ENCODE results near the gene SRBD1.

Gene SRBD1

GRCh38 chr2:45403036-45403435 lies 208.0 kb downstream of the SRBD1 start:
- no peak overlapping the region for H3K4me3 ChIP-seq (ENCODE audit: low read depth in 1 of 2, low read length in 2 of 2)
- no peaks in the 10 kb centered on the region for H3K27me3 ChIP-seq (ENCODE audit: control insufficient read depth in 1 of 2, insufficient read depth in 2 of 2, low read length in 2 of 2)
- H3K4me1 ChIP-seq (ENCODE audit: insufficient read depth, low read length): no peaks in the 10 kb centered on the region
- H3K9ac ChIP-seq (ENCODE audit: low read length): no peak overlapping the region
- no peak overlapping the region for H3K27ac ChIP-seq (ENCODE audit: low read depth, low read length)
- no peaks in the 10 kb centered on the region for H3K9me3 ChIP-seq (ENCODE audit: low read length)
- no peaks in the 10 kb centered on the region for H3K36me3 ChIP-seq (ENCODE audit: insufficient read depth, low read length)

DNA sequence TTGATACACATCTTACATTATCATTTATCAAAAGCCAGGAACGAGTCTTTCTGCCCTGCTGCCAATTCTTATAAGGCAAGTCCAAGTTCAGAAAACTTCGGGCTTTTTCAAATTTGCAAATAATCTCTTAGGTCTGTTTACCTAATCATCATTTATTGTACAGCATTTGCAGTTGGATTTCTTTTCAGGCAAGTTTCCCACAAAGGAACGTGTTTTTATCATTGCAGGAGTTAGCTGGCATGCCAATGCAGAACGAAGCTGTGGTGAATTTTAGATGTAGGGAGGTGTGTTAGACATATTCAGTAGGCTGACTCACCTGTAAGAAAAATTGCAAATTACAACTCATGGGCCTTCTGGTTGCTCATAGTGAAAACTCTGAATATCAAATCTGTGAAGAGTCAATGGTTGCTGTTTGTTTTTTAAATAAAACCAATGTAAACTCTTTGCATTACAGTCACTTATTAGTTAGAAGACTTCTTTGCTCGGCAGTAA lies 209.6 kb downstream of the SRBD1 start:
- Histone ChIP-seq H3K27me3 (ENCODE audit: control insufficient read depth in 1 of 2, insufficient read depth in 2 of 2, low read length in 2 of 2) (no peaks in the 10 kb centered on the region), H3K4me3 (ENCODE audit: low read depth in 1 of 2, low read length in 2 of 2) (no peak overlapping the region), H3K36me3 (ENCODE audit: insufficient read depth, low read length) (no peaks in the 10 kb centered on the region), H3K27ac (ENCODE audit: low read depth, low read length) (no peak overlapping the region), H3K9me3 (ENCODE audit: low read length) (no peaks in the 10 kb centered on the region), H3K9ac (ENCODE audit: low read length) (no peak overlapping the region), H3K4me1 (ENCODE audit: insufficient read depth, low read length) (no peaks in the 10 kb centered on the region)

DNA sequence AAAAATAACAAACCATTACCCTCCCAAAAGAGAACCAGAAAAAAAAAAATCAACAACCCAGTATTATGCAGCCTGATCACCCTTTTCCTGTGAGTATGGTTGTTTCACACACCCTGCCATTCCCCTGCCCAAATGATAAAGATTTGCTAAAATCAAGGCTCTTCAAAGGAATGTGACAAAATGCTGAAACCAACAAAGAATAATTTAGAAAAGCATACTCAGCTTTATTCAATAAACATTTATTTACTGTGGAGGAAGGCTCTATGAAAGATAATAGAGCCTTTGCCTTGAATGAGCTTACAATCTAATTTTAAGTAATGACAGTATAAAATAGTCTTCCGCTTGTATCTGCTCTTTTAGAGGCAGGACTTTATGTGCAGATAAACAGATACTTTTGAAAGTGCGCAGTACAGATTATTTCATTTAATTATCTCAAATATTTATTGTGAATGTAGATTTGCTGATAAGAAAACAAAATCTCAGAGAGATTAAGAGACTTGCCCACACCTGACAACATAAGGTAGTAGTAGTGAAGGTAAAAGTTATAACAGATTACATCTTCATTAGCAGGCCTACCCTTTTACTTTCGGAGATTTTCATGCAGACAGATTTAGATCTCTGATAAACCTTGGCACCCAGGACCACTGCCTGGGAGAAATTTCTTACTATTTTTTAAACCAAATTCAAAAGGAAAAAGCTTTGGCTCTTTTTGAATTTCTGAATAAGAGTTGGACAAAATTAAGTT lies 211.9 kb downstream of the SRBD1 start:
- no peak overlapping the region for H3K27ac ChIP-seq (ENCODE audit: low read depth, low read length)
- H3K9ac ChIP-seq (ENCODE audit: low read length): no peak overlapping the region
- no peaks in the 10 kb centered on the region for H3K27me3 ChIP-seq (ENCODE audit: control insufficient read depth in 1 of 2, insufficient read depth in 2 of 2, low read length in 2 of 2)
- H3K4me1 ChIP-seq (ENCODE audit: insufficient read depth, low read length): no peaks in the 10 kb centered on the region
- no peak overlapping the region for H3K4me3 ChIP-seq (ENCODE audit: low read depth in 1 of 2, low read length in 2 of 2)
- no peaks in the 10 kb centered on the region for H3K9me3 ChIP-seq (ENCODE audit: low read length)
- H3K36me3 ChIP-seq (ENCODE audit: insufficient read depth, low read length): no peaks in the 10 kb centered on the region

DNA sequence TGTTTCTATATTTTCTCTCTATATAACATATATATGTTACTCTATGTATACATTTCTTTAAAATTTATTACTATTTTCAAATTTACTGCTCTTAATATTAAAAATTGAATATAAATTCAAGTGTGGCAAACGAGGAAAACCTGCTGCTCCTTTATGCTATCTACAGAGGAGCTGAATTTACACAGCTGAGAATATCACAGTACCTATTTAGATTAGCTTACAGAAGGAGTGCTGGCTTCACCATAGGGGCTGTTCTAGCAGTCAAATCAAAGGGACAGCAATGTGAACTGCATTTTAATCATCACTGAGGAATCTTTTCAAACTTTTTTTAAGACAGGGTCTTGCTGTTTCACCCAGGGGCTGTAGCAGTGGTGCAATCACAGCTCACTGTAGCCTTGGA lies 213.8 kb downstream of the SRBD1 start:
- Histone ChIP-seq H3K4me3 (ENCODE audit: low read depth in 1 of 2, low read length in 2 of 2) (no peak overlapping the region), H3K36me3 (ENCODE audit: insufficient read depth, low read length) (peaks cover 5% of the 10 kb centered on the region), H3K9me3 (ENCODE audit: low read length) (no peaks in the 10 kb centered on the region), H3K27ac (ENCODE audit: low read depth, low read length) (no peak overlapping the region), H3K27me3 (ENCODE audit: control insufficient read depth in 1 of 2, insufficient read depth in 2 of 2, low read length in 2 of 2) (no peaks in the 10 kb centered on the region), H3K9ac (ENCODE audit: low read length) (no peak overlapping the region), H3K4me1 (ENCODE audit: insufficient read depth, low read length) (no peaks in the 10 kb centered on the region)

GRCh38 chr2:45396671-45397070 lies 214.4 kb downstream of the SRBD1 start:
- Histone ChIP-seq H3K4me1 (ENCODE audit: insufficient read depth, low read length) (no peaks in the 10 kb centered on the region), H3K36me3 (ENCODE audit: insufficient read depth, low read length) (peaks cover 5% of the 10 kb centered on the region), H3K4me3 (ENCODE audit: low read depth in 1 of 2, low read length in 2 of 2) (no peak overlapping the region), H3K9ac (ENCODE audit: low read length) (no peak overlapping the region), H3K9me3 (ENCODE audit: low read length) (no peaks in the 10 kb centered on the region), H3K27me3 (ENCODE audit: control insufficient read depth in 1 of 2, insufficient read depth in 2 of 2, low read length in 2 of 2) (no peaks in the 10 kb centered on the region), H3K27ac (ENCODE audit: low read depth, low read length) (no peak overlapping the region)

DNA sequence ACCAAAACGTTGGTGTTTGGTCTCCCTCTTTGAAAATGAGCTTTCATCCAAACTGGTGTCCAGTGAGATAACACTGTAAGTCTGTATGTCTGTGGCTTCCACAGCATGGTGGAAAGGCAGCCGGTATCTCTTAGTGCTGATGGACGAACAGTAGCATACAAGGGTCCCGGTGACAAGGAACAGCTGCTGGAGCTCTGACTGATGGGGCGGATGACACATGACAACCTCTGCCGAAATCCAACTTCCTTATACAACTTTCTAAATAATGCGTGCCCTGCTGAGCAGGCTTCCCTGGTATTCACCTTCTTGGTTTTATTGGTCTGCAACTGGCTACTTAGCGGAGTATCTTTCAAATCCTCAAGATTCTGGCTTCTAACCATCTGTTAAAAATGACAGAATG lies 216.2 kb downstream of the SRBD1 start:
- no peak overlapping the region for H3K4me3 ChIP-seq (ENCODE audit: low read depth in 1 of 2, low read length in 2 of 2)
- H3K9ac ChIP-seq (ENCODE audit: low read length): no peak overlapping the region
- H3K36me3 ChIP-seq (ENCODE audit: insufficient read depth, low read length): peaks cover 5% of the 10 kb centered on the region
- H3K9me3 ChIP-seq (ENCODE audit: low read length): no peaks in the 10 kb centered on the region
- H3K4me1 ChIP-seq (ENCODE audit: insufficient read depth, low read length): no peaks in the 10 kb centered on the region
- no peaks in the 10 kb centered on the region for H3K27me3 ChIP-seq (ENCODE audit: control insufficient read depth in 1 of 2, insufficient read depth in 2 of 2, low read length in 2 of 2)
- no peak overlapping the region for H3K27ac ChIP-seq (ENCODE audit: low read depth, low read length)

- Histone ChIP-seq H3K9me3 (ENCODE audit: low read length) (no peaks in the 10 kb centered on the region), H3K27me3 (ENCODE audit: control insufficient read depth in 1 of 2, insufficient read depth in 2 of 2, low read length in 2 of 2) (no peaks in the 10 kb centered on the region), H3K9ac (ENCODE audit: low read length) (no peak overlapping the region), H3K4me3 (ENCODE audit: low read depth in 1 of 2, low read length in 2 of 2) (no peak overlapping the region), H3K36me3 (ENCODE audit: insufficient read depth, low read length) (peaks cover 5% of the 10 kb centered on the region), H3K27ac (ENCODE audit: low read depth, low read length) (no peak overlapping the region), H3K4me1 (ENCODE audit: insufficient read depth, low read length) (no peaks in the 10 kb centered on the region)
Observed at GRCh38 chr2:45394216-45394615, 216.9 kb downstream of the SRBD1 start.

DNA sequence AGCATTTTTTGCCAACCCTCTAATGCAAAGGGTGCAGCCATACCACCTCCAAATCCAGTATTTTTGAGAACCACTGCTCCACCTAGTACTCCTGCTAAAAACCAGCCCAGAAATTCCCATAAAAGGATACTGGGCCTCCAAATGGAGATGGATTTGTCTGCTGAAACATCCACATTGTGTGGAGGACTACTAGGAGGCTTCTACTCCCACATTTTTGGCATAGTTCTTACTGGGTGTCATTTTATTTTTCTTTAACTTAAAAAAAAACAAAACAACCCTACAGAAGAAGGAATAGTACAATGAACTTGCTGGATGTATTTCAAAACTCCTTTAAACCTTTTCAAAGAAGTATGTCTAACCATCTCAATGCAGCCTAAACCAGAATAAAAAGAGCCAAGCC lies 219.2 kb downstream of the SRBD1 start:
- Histone ChIP-seq H3K4me3 (ENCODE audit: low read depth in 1 of 2, low read length in 2 of 2) (no peak overlapping the region), H3K9me3 (ENCODE audit: low read length) (no peaks in the 10 kb centered on the region), H3K27ac (ENCODE audit: low read depth, low read length) (no peak overlapping the region), H3K4me1 (ENCODE audit: insufficient read depth, low read length) (no peaks in the 10 kb centered on the region), H3K36me3 (ENCODE audit: insufficient read depth, low read length) (peaks cover 5% of the 10 kb centered on the region), H3K27me3 (ENCODE audit: control insufficient read depth in 1 of 2, insufficient read depth in 2 of 2, low read length in 2 of 2) (no peaks in the 10 kb centered on the region), H3K9ac (ENCODE audit: low read length) (no peak overlapping the region)

GRCh38 chr2:45390861-45391260 lies 220.2 kb downstream of the SRBD1 start:
- no peak overlapping the region for H3K9ac ChIP-seq (ENCODE audit: low read length)
- no peak overlapping the region for H3K27ac ChIP-seq (ENCODE audit: low read depth, low read length)
- H3K9me3 ChIP-seq (ENCODE audit: low read length): no peaks in the 10 kb centered on the region
- no peak overlapping the region for H3K4me3 ChIP-seq (ENCODE audit: low read depth in 1 of 2, low read length in 2 of 2)
- H3K27me3 ChIP-seq (ENCODE audit: control insufficient read depth in 1 of 2, insufficient read depth in 2 of 2, low read length in 2 of 2): no peaks in the 10 kb centered on the region
- H3K36me3 ChIP-seq (ENCODE audit: insufficient read depth, low read length): peaks cover 5% of the 10 kb centered on the region
- H3K4me1 ChIP-seq (ENCODE audit: insufficient read depth, low read length): no peaks in the 10 kb centered on the region

- no peak overlapping the region for H3K9ac ChIP-seq (ENCODE audit: low read length)
- H3K4me1 ChIP-seq (ENCODE audit: insufficient read depth, low read length): no peaks in the 10 kb centered on the region
- no peak overlapping the region for H3K4me3 ChIP-seq (ENCODE audit: low read depth in 1 of 2, low read length in 2 of 2)
- no peaks in the 10 kb centered on the region for H3K27me3 ChIP-seq (ENCODE audit: control insufficient read depth in 1 of 2, insufficient read depth in 2 of 2, low read length in 2 of 2)
- H3K27ac ChIP-seq (ENCODE audit: low read depth, low read length): no peak overlapping the region
- peaks cover 5% of the 10 kb centered on the region for H3K36me3 ChIP-seq (ENCODE audit: insufficient read depth, low read length)
- no peaks in the 10 kb centered on the region for H3K9me3 ChIP-seq (ENCODE audit: low read length)
Observed at GRCh38 chr2:45390441-45390840, 220.6 kb downstream of the SRBD1 start.

DNA sequence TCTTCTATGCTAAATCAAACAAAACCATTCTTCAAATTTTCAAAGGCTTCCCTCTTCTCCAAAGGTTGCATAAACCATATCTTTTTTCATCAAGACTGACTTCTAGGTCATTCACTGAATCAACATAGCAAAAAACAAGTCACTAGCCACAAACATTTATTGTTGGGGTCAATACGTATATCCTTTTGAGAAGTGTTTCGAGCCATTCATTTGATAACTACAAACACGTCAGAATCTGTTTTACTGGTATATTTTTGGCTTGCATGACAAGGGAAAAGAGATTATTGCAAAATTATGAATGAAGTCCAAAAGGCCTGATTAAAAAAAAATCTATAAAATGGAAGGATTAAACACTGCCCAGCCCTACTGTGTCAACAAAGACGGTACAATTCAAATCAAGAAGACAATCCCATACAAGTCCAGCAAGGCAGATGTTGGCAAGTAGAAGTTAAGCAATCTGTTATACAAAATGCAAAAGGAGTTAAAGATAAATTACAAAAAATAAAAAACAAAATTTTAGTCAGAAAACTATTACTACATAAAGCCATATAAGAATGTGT lies 222.4 kb downstream of the SRBD1 start:
- Histone ChIP-seq H3K9me3 (ENCODE audit: low read length) (no peaks in the 10 kb centered on the region), H3K27ac (ENCODE audit: low read depth, low read length) (no peak overlapping the region), H3K4me3 (ENCODE audit: low read depth in 1 of 2, low read length in 2 of 2) (no peak overlapping the region), H3K9ac (ENCODE audit: low read length) (no peak overlapping the region), H3K36me3 (ENCODE audit: insufficient read depth, low read length) (peaks cover 5% of the 10 kb centered on the region), H3K27me3 (ENCODE audit: control insufficient read depth in 1 of 2, insufficient read depth in 2 of 2, low read length in 2 of 2) (no peaks in the 10 kb centered on the region), H3K4me1 (ENCODE audit: insufficient read depth, low read length) (no peaks in the 10 kb centered on the region)

GRCh38 chr2:45382744-45383143 lies 228.3 kb downstream of the SRBD1 start:
- Histone ChIP-seq H3K9ac (ENCODE audit: low read length) (no peak overlapping the region), H3K27me3 (ENCODE audit: control insufficient read depth in 1 of 2, insufficient read depth in 2 of 2, low read length in 2 of 2) (no peaks in the 10 kb centered on the region), H3K4me3 (ENCODE audit: low read depth in 1 of 2, low read length in 2 of 2) (no peak overlapping the region), H3K4me1 (ENCODE audit: insufficient read depth, low read length) (no peaks in the 10 kb centered on the region), H3K9me3 (ENCODE audit: low read length) (no peaks in the 10 kb centered on the region), H3K27ac (ENCODE audit: low read depth, low read length) (no peak overlapping the region), H3K36me3 (ENCODE audit: insufficient read depth, low read length) (no peaks in the 10 kb centered on the region)
